HG03159 (cell line): ENCODE measurements around the gene SYT5.
A peak's percentile ranks its signal among the peaks of the same experiment; 100 is the strongest.
"Not testable (repeated sequence)": the region's sequence is repeated elsewhere in the genome, so short reads cannot be mapped to it uniquely, and the experiment has no call there.

Source experiments
- ATAC-seq: cut with Tn5 transposase; IDR thresholded peaks from one replicate; pipeline ENCODE4 v1.9.1; 2021; ENCODE audit warnings: mild to moderate bottlenecking, moderate library complexity; ENCODE audit not compliant: unreplicated experiment

SYT5 gene

GRCh38 chr19:55179606-55180484, at the start of gene SYT5:
Gene SYT5 (minus strand): TSS chr19:55180289. CDS start chr19:55179041, 1,248 bp downstream.
- peak; percentile 12 for ATAC-seq

- no peak for ATAC-seq
These were observed 49.7 kb upstream of the SYT5 start for GRCh38 chr19:55229789-55230182.

- ATAC-seq = no peak
These were observed 49.2 kb upstream of the SYT5 start for GRCh38 chr19:55229145-55229788.

- ATAC-seq = no peak
These were observed 48.4 kb upstream of the SYT5 start, which contains the start of gene TMEM86B for GRCh38 chr19:55228403-55229031. Gene TMEM86B (minus strand): TSS chr19:55228763. CDS start chr19:55228741, 22 bp downstream.

GRCh38 chr19:55228015-55228391, 47.9 kb upstream of the SYT5 start:
- no peak for ATAC-seq

- no peak for ATAC-seq
These were observed 47.3 kb upstream of the SYT5 start for GRCh38 chr19:55227241-55228014.

- ATAC-seq = no peak
These were observed 46.7 kb upstream of the SYT5 start for GRCh38 chr19:55226788-55227187.

GRCh38 chr19:55226273-55226672, 46.2 kb upstream of the SYT5 start:
- ATAC-seq = no peak

- ATAC-seq = no peak
These were observed 45.4 kb upstream of the SYT5 start for GRCh38 chr19:55225415-55225958.

- ATAC-seq = not testable (repeated sequence)
These were observed 44.8 kb upstream of the SYT5 start for GRCh38 chr19:55224679-55225414.

GRCh38 chr19:55224038-55224665, 44.1 kb upstream of the SYT5 start:
- ATAC-seq = no peak

GRCh38 chr19:55223291-55224037, 43.4 kb upstream of the SYT5 start:
- no peak for ATAC-seq

- ATAC-seq = no peak
These were observed 40.4 kb upstream of the SYT5 start for GRCh38 chr19:55220525-55220924.

- ATAC-seq = no peak
These were observed 36.5 kb upstream of the SYT5 start for GRCh38 chr19:55216461-55217198.

- no peak for ATAC-seq
These were observed 33.5 kb upstream of the SYT5 start for GRCh38 chr19:55213547-55213946.

GRCh38 chr19:55212447-55212846, 32.4 kb upstream of the SYT5 start:
- no peak for ATAC-seq

- ATAC-seq = no peak
These were observed 29.8 kb upstream of the SYT5 start for GRCh38 chr19:55209693-55210472.
